H1 (cell line): ENCODE measurements around the gene MIER1.

Source experiments
- BRCA1 ChIP-seq: IDR thresholded peaks from 2 replicates; pipeline ENCODE4 v1.6.1; 2012; ENCODE audit warnings: low read depth, low read length, improper control_type of control experiment
- EGR1 ChIP-seq: IDR thresholded peaks from 2 replicates; pipeline ENCODE4 v1.6.1; 2011; ENCODE audit warnings: low read depth, low read length, borderline replicate concordance
- EZH2 ChIP-seq: fragments of 200-600 bp; sonication (generic); IDR thresholded peaks from 2 replicates; pipeline ENCODE4 v1.7.1; 2012; ENCODE audit warnings: low read depth, mild to moderate bottlenecking, moderate library complexity, low read length, inconsistent platforms; ENCODE audit not compliant: severe bottlenecking
- MAFK ChIP-seq: IDR thresholded peaks from 2 replicates; pipeline ENCODE4 v1.6.1; 2012; ENCODE audit warnings: low read depth, mild to moderate bottlenecking, improper control_type of control experiment, low read length
- POLR2A ChIP-seq, 2 experiments: IDR thresholded peaks; 1 replicate in 1 of 2; 2 replicates in 1 of 2; pipeline ENCODE4 v1.6.1; 2011; ENCODE audit warnings: low read depth in 2 of 2, low read length in 2 of 2, mild to moderate bottlenecking in 2 of 2; ENCODE audit errors: control extremely low read depth in 1 of 2
- POLR2AphosphoS5 ChIP-seq: IDR thresholded peaks from 2 replicates; pipeline ENCODE4 v1.6.1; 2011; ENCODE audit warnings: low read depth, low read length
- SP4 ChIP-seq: IDR thresholded peaks from 2 replicates; pipeline ENCODE4 v1.6.1; 2012; ENCODE audit warnings: low read length, inconsistent platforms
- YY1 ChIP-seq: IDR thresholded peaks from 2 replicates; pipeline ENCODE4 v1.6.1; 2011; ENCODE audit warnings: low read depth, mild to moderate bottlenecking, low read length
- ZNF274 ChIP-seq: IDR thresholded peaks from 2 replicates; pipeline ENCODE4 v1.7.0; 2012; ENCODE audit warnings: low read length, borderline replicate concordance; ENCODE audit errors: extremely low read depth
- TF ChIP-seq, protein P1 (sequence below): IDR thresholded peaks from 2 replicates; pipeline ENCODE4 v1.6.1; 2012; ENCODE audit warnings: low read length, inconsistent platforms
- TF ChIP-seq, protein P2 (sequence below): IDR thresholded peaks from 2 replicates; pipeline ENCODE4 v1.6.1; 2011; ENCODE audit warnings: low read length, improper control_type of control experiment

DNA sequence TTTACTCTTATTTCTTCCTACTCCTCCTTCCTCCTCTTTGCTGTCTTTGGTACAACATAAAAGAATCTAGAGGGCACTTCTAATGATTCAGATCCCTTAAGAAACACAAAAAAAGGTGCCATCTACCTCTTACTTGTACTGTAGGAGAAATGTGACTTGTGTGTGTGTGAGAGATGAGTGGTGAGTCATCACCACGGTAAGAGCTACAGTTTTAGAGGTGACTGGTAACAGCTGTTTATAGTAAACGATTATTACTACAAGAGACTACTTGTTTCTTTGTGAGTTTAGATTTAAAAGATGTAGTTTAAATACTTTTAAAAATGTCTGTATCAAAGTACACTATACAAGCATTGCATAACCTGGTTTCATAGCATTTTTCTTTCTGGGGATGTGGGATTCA is 88.8 kb downstream of the MIER1 start:
- TF ChIP-seq POLR2AphosphoS5 (no peak), EGR1 (no peak), ZNF274 (no peak), EZH2 (no peak), POLR2A (IDR thresholded peaks at IDR 0.05; ENCODE audit: control extremely low read depth in 1 of 2, low read depth in 2 of 2, low read length in 2 of 2) (no peak), YY1 (no peak), SP4 (no peak), BRCA1 (no peak), MAFK (no peak)
- TF ChIP-seq, protein P1, sequence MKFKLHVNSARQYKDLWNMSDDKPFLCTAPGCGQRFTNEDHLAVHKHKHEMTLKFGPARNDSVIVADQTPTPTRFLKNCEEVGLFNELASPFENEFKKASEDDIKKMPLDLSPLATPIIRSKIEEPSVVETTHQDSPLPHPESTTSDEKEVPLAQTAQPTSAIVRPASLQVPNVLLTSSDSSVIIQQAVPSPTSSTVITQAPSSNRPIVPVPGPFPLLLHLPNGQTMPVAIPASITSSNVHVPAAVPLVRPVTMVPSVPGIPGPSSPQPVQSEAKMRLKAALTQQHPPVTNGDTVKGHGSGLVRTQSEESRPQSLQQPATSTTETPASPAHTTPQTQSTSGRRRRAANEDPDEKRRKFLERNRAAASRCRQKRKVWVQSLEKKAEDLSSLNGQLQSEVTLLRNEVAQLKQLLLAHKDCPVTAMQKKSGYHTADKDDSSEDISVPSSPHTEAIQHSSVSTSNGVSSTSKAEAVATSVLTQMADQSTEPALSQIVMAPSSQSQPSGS: no peak
- TF ChIP-seq, protein P2, sequence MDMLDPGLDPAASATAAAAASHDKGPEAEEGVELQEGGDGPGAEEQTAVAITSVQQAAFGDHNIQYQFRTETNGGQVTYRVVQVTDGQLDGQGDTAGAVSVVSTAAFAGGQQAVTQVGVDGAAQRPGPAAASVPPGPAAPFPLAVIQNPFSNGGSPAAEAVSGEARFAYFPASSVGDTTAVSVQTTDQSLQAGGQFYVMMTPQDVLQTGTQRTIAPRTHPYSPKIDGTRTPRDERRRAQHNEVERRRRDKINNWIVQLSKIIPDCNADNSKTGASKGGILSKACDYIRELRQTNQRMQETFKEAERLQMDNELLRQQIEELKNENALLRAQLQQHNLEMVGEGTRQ: no peak
